ENCODE measurements around the gene DSCAML1. TPM values are rescaled to one million over a fixed set of nuclear protein-coding genes. Genes with fewer than 3 reads are reported as not detected.

DSCAML1 gene
- total and polyA plus RNA-seq, 2 of the 8 experiments (the other 6 are each of a cell fraction or from before 2014, with no cell fraction given): 0.19 to 0.24 TPM

- no peak overlapping the region for H3K18ac ChIP-seq (ENCODE audit: extremely low read depth, low read length)
- peaks cover 0 to 10% (median 2%) of the 10 kb centered on the region in 4 experiments; a peak in 4 of 8 replicates for H3K36me3 ChIP-seq (ENCODE audit: control insufficient read depth in 2 of 4, insufficient read depth in 4 of 4, low read length in 3 of 4)
- H2BK120ac ChIP-seq (replicated peaks; ENCODE audit: low read depth, low read length): no peak overlapping the region
- no peak overlapping the region for H3K9ac ChIP-seq (replicated peaks in 1 of 4; ENCODE audit: extremely low read depth in 1 of 4, low read depth in 3 of 4, low read length in 3 of 4)
- no peak for DNase-seq (ENCODE audit: low read depth in 1 of 2, low spot score in 2 of 2)
- no peaks in the 10 kb centered on the region for H3K79me1 ChIP-seq (ENCODE audit: low read depth, low read length)
- no peaks in the 10 kb centered on the region for H3K23me2 ChIP-seq (ENCODE audit: low read depth, low read length)
- H4K8ac ChIP-seq (ENCODE audit: extremely low read depth, insufficient read depth, low read length): no peak overlapping the region
- H3K4me3 ChIP-seq (ENCODE audit: extremely low read depth in 1 of 4, insufficient read depth in 2 of 4, low read depth in 3 of 4, low read length in 4 of 4): no peak overlapping the region
- H2BK12ac ChIP-seq (ENCODE audit: low read depth, low read length): no peak overlapping the region
- 94% methylated on average over 6 of the region's 12 CpGs; no CpG with 5 or more reads in 1 of the 2 experiments for WGBS, 2 experiments (ENCODE audit: extremely low coverage in 1 of 2, insufficient coverage in 1 of 2, insufficient read length in 1 of 2, insufficient replicate concordance in 2 of 2, low coverage in 1 of 2, low lambda C conversion rate in 2 of 2, missing lambda C conversion rate in 1 of 2)
- H3K14ac ChIP-seq (ENCODE audit: insufficient read length): no peak overlapping the region
- no peak overlapping the region for H3K23ac ChIP-seq (ENCODE audit: insufficient read length)
- CTCF ChIA-PET (ENCODE audit: partially characterized antibody): interaction anchor here (9.6 kb wide), 1 partner anchor 17 kb away, joined by 85 read pairs; no protein-coding TSS in a partner anchor
- peaks cover 7 to 12% of the 10 kb centered on the region in 2 experiments for H3K9me3 ChIP-seq (ENCODE audit: insufficient read depth in 2 of 2, low read depth in 1 of 2, low read length in 1 of 2)
- no peaks in the 10 kb centered on the region for H3K27me3 ChIP-seq (replicated peaks in 1 of 4; ENCODE audit: control insufficient read depth in 3 of 4, extremely low read depth in 1 of 4, insufficient read depth in 3 of 4, low read length in 3 of 4)
- no peak for FAIRE-seq
- H2BK5ac ChIP-seq (ENCODE audit: low read depth, low read length): no peak overlapping the region
- peaks cover 0 to 4% (median 0%) of the 10 kb centered on the region in 4 experiments; a peak in 2 of 7 replicates for H3K4me1 ChIP-seq (replicated peaks in 1 of 4; ENCODE audit: control insufficient read depth in 3 of 4, insufficient read depth in 4 of 4, low read length in 3 of 4)
- no peak overlapping the region for H2AFZ ChIP-seq (ENCODE audit: low read length)
- no peak overlapping the region for H3K56ac ChIP-seq (replicated peaks; ENCODE audit: insufficient read length, low read depth, low read length)
- no peak overlapping the region for H3K27ac ChIP-seq (ENCODE audit: low read depth, low read length)
- no peak overlapping the region for H4K91ac ChIP-seq (replicated peaks; ENCODE audit: insufficient read length, low read length)
- H3K4me2 ChIP-seq (ENCODE audit: insufficient read depth in 1 of 2, low read depth in 2 of 2, low read length in 2 of 2): no peak overlapping the region
- H4K20me1 ChIP-seq (replicated peaks in 1 of 2; ENCODE audit: control insufficient read depth in 1 of 2, insufficient read depth in 2 of 2, low read length in 2 of 2): no peaks in the 10 kb centered on the region
- no peak overlapping the region for H3K4ac ChIP-seq (replicated peaks; ENCODE audit: insufficient read length, low read depth, low read length)
- POLR2A ChIA-PET (ENCODE audit: partially characterized antibody): interaction anchor here (1.0 kb wide), 1 partner anchor 11 kb away, joined by 3 read pairs; no protein-coding TSS in a partner anchor
- no peaks in the 10 kb centered on the region for H3K79me2 ChIP-seq (ENCODE audit: control insufficient read depth in 1 of 2, insufficient read depth in 2 of 2, low read length in 2 of 2)
- no peak overlapping the region for H2BK20ac ChIP-seq (ENCODE audit: low read length)
- H2AK5ac ChIP-seq (ENCODE audit: low read depth, low read length): no peak overlapping the region
- no peak overlapping the region for H4K5ac ChIP-seq (ENCODE audit: insufficient read length, low read depth, low read length)
- H2BK15ac ChIP-seq (ENCODE audit: low read length): no peak overlapping the region
- TF ChIP-seq POLR2AphosphoS5 (IDR thresholded peaks at IDR 0.05; ENCODE audit: low read depth, low read length) (no peak), NRF1 (IDR thresholded peaks at IDR 0.05; ENCODE audit: low read depth, low read length) (no peak), ZNF274 (IDR thresholded peaks at IDR 0.05; ENCODE audit: borderline replicate concordance, extremely low read depth, low read length) (no peak), NANOG (IDR thresholded peaks at IDR 0.05; ENCODE audit: insufficient read depth, low read depth, low read length, poor library complexity, severe bottlenecking) (no peak), TCF12 (IDR thresholded peaks at IDR 0.05; ENCODE audit: low read depth, low read length) (no peak), CHD1 (IDR thresholded peaks at IDR 0.05; ENCODE audit: low read depth, low read length) (no peak), CBX8 (IDR thresholded peaks at IDR 0.05; ENCODE audit: borderline replicate concordance, low read depth, low read length) (no peak), MAFK (IDR thresholded peaks at IDR 0.05; ENCODE audit: low read depth, low read length) (no peak), POU5F1 (IDR thresholded peaks at IDR 0.05; ENCODE audit: low read depth, low read length) (no peak), POLR2A (IDR thresholded peaks at IDR 0.05; ENCODE audit: control extremely low read depth in 1 of 2, low read depth in 2 of 2, low read length in 2 of 2) (no peak), TBP (IDR thresholded peaks at IDR 0.05; ENCODE audit: low read depth, low read length) (no peak), TEAD4 (IDR thresholded peaks at IDR 0.05; ENCODE audit: low read depth, low read length) (no peak), SP1 (IDR thresholded peaks at IDR 0.05; ENCODE audit: low read depth, low read length) (no peak), PHF8 (conservative IDR thresholded peaks at IDR 0.05; ENCODE audit: low read depth, low read length) (no peak)
- TF ChIP-seq, protein P1, sequence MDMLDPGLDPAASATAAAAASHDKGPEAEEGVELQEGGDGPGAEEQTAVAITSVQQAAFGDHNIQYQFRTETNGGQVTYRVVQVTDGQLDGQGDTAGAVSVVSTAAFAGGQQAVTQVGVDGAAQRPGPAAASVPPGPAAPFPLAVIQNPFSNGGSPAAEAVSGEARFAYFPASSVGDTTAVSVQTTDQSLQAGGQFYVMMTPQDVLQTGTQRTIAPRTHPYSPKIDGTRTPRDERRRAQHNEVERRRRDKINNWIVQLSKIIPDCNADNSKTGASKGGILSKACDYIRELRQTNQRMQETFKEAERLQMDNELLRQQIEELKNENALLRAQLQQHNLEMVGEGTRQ (IDR thresholded peaks at IDR 0.05; ENCODE audit: low read length): no peak
Observed at GRCh38 chr11:117409511-117409910, 387.5 kb downstream of the DSCAML1 start.

Measured in H1 (cell line).